NCI-H1930 (cell line): Measurements from ENCODE around the gene OTUD5.

Experiments used
- DNase-seq, 2 experiments: peaks; one replicate each; lab custom pipeline; 2025; lab: John Stamatoyannopoulos, UW

Gene OTUD5

DNA sequence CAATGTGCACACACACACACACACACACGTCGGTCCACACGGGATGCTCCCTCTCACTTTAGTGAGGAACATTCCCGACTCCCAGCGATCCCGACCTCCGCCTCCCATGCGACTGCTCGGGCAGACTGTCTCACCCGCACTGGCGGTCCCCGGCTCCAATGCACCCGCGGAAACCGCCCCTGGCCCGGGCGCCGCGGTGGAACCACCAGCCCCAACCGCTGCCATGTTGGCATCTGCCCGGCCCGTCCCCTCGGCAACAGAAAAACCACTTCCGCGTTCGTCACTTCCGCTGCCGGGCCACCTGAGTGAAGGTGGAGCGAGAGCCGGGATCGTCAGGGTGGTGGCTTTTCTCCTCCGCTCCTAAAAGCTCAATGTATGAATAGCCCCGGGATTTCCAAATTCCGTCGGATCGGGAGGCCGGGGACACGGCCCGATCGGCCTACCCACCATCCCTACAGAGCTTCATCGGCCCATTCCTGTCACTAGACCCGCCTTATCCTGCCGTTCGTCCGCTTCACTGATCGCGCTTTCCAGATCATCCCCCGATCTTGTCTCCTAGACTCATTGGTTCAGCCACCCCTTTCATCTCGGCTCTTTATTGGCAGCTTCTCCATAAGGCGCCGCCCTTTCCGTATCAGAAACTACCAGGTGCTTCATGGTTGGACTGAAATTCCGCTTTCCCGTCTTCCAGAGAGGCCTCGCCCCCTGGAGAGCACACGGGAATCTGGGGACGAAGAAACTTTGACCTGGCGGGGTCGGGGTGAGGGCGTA lies 45.8 kb downstream of the OTUD5 start, which contains the start of gene SLC35A2:
TSS of gene SLC35A2 (minus strand) at position 235 of the 771 bp plus-strand sequence. CDS start at position 225, 10 bp downstream.
- DNase-seq: peak; percentile 68 to 69

DNA sequence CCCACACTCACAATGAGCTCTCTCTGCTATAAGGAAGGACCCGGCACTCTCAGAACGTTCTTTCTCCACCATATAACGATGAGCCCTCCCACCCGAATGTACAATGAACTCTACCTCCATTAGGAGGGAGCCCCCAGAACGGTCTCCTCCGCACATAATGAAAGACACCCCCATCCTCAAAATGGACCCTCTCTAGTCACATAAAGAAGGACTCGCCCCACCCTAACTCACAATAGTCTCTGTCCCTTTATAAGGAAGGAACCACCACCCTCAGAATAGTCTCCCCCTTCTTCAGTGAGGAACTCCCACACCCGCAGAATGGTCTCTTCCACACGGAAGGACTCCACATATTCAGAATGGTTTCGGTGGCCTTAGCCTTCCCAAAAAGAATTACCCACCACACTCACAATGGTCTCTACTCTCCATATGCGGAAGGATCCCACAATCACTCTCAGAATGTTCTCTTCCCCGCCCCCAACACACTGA lies 46.4 kb downstream of the OTUD5 start:
- DNase-seq: no peak

DNA sequence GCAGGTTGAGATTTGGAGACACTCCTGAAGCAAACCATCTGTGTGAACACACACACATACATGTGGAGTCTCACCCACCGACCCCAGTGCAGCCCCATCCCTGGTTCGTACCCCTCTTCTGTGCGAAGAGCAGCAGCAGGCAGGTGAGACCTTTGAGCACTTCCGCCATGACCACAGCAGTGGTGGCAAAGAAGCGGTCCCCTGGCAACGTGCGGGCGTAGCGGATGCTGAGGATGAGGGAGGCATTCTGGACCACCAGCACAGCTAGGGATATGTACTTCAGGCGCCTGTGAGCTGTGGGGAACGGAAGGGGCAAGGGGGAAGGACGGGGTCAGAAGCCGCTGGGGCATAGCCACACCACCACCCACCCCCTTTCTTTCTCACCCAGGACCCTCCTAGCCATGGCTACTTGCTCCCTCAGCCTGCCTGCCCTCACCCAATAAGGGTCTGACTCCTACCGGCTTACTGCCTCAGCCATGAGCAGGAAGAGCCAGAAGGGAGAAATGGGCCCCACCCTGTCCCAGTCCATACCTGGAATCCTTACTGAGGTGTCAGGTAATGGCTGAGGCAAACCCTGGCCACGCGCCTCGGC lies 47.6 kb downstream of the OTUD5 start:
- no peak for DNase-seq

DNA sequence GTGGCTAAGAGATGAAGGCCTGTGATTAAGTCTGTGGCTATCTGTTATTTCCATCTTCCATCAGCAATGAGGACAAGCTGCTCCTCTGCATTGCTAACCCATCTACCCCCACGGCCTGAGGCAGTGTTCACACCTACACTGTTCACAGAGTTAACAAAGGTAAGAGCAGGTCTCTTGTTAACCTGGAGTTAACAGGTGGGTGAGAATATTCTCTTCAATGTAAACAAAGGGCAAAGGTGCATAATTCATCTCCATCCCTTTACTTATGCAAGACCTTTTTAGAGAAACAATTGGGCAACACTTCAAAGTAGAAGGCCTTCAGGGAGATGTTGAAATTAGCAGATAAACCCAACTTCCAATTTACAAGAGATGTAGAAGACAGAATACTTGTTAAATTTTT lies 48.8 kb downstream of the OTUD5 start:
- no peak for DNase-seq

- DNase-seq: no peak
These were observed 52.2 kb downstream of the OTUD5 start for GRCh38 chrX:48905090-48905790.

- DNase-seq: no peak
These were observed 52.8 kb downstream of the OTUD5 start for GRCh38 chrX:48904626-48905025.

DNA sequence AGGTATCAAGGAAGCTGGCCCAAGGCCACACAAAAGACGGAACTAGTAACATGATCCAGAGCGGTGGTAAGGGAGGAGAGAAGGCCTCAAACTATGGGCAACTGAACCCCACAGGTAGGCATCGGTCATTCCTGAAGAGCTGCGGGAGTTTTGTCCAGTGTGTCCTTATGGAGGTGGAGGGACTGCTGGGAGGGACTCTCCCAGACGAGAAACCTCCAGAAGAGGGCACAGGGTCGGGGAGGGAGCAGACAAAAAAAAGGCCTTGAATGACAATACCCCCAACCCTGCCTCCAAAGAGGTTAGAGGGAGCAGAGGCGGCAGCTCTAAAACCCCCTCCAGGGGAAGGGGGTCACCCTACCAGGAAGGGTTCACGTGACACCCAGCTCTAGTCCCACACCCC lies 53.2 kb downstream of the OTUD5 start:
- no peak for DNase-seq

- no peak for DNase-seq
These were observed 54.1 kb downstream of the OTUD5 start for GRCh38 chrX:48903290-48903689.

- no peak for DNase-seq
These were observed 54.6 kb downstream of the OTUD5 start for GRCh38 chrX:48902776-48903175.

DNA sequence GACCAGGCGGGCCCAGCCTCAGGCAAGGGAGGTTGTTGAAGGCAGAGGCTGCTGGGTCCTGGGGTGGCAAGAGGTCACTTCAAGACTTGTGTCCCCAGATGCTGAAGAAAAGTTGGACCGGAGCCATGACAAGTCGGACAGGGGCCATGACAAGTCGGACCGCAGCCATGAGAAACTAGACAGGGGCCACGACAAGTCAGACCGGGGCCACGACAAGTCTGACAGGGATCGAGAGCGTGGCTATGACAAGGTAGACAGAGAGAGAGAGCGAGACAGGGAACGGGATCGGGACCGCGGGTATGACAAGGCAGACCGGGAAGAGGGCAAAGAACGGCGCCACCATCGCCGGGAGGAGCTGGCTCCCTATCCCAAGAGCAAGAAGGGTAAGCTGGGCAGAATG lies 55.3 kb downstream of the OTUD5 start:
- no peak for DNase-seq

DNA sequence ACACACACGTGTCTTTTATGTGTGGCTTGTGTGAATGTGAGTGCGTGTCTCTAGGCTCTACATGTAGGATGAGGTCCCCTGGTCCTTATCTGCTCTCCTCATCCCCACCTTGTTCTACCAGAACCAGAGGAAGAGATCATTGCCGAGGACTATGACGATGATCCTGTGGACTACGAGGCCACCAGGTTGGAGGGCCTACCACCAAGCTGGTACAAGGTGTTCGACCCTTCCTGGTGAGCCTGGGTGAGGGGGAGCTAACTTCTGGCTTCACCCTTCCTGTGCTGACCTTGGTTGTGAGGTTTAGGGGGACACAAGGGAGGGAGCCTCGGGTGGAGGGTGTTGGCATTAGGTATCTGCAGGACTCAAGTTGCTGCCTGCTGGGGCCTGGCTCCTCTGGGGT lies 56.3 kb downstream of the OTUD5 start:
- DNase-seq: no peak

DNA sequence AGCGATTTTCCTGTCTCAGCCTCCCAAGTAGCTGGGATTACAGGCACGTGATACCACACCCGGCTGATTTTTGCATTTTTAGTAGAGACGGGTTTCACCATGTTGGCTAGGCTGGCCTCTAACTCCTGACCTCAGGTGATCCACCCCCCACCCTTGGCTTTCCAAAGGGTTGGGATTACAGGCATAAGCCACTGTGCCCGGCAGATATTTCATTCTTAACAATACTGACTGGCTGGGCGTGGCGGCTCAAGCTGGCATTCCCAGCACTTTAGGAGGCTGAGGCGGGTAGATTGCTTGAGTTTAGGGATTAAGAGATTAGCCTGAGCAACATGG lies 58.4 kb downstream of the OTUD5 start:
- DNase-seq: no peak

DNA sequence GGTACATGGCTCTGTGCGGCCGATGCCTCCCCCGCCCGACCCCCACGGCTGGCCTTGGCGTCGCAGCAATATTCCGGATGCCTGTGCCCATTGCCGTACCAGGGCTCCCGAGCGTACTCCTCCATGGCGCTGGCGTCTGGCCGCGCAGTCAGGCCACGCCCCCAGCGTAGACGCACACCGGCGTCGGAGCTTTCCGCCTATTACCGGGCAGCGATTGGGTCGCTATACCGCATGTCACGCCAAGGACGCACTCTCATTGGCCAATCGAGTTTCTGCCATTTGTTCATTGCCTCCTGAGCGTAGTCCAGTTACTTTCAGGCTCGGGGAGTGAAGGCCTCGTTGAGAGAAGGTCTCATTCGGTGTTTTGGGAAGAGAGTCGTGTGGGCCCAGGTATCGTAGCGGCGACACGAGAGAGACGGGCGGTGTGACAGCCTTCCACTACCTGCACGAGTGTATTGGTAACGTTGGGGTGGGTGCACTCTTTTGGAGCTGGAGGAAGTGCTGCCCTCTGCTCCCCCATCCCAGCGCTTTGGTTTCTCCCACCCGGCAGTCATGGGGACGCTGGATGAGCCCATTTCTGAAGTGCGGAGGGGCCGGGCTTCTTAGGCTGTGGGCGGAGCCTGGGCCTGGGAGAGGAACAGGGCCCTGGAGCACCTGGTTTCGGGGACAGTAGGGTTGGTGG lies 59.6 kb downstream of the OTUD5 start, which contains the start of the genes PQBP1 and TIMM17B:
TSS of gene PQBP1 (plus strand) at position 306 of the 682 bp plus-strand sequence. CDS start 580 bp downstream, outside the sequence.
TSS of gene TIMM17B (minus strand) at position 144 of the 682 bp plus-strand sequence. CDS start at position 125, 19 bp downstream.
- peak; percentile 86 to 93 for DNase-seq

GRCh38 chrX:48897157-48897624 lies 60.2 kb downstream of the OTUD5 start:
- DNase-seq: peak; percentile 67 to 72

DNA sequence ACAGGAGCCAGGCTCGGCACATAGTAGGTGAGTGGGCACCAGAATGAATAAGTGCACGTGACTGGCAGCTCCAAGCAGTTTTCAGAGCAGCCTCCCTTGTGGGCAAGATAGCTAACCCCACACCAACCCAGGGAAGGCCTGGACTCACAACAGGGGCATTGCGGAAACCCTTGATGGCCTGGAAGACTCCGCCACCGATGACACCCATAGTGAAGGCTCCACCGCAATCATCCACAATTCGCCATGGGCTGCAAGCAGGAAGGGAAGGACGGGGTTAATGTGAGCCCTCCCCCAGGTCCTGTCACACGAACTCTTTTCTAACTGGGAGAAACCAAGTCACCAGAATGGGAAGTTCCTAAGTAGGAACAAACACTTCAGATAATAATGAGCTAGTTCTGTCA lies 60.8 kb downstream of the OTUD5 start:
- DNase-seq: no peak

- no peak for DNase-seq
These were observed 62.5 kb downstream of the OTUD5 start for GRCh38 chrX:48894891-48895290.

DNA sequence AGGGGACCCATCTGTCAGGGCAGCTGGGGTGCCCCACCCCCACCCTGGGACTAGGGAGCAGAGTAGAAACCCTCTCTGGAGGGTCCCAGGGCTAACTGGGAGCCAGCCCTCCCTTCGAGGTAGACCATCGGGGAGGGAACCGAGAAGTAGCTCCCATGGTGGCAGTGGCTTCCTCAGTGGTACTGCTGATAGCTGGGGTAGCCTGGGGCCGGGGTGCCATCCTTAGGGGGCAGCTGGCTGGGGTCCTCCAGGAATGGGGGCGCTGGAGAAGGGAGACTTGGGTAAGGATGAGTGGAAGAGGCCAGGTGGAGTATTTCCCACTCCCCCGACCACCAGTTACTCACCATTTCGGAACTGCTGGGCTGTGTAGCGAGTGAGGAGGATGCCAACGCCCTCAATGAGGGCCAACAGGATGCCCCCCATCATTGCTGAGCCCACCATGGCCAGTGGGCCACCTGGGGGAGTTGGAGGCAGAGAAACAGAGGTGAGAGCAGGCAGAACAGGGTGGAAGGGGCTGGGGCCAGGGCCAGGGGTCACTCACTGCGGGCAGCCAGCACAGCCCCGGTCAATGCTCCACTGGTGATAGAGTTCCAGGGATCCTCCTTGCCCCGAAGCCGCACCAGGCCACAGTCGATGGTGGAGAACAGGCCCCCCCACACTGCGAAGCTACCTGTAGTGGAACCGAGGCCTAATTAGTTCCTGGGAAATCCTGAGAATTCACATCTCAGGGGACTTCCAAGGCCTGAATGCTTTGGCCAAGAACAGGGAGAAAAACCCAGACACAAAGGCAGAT lies 63.7 kb downstream of the OTUD5 start:
- DNase-seq: no peak

- DNase-seq: no peak
These were observed 64.5 kb downstream of the OTUD5 start for GRCh38 chrX:48892896-48893295.

GRCh38 chrX:48891402-48892288 lies 65.8 kb downstream of the OTUD5 start:
- peak; percentile 80 to 85 for DNase-seq

DNA sequence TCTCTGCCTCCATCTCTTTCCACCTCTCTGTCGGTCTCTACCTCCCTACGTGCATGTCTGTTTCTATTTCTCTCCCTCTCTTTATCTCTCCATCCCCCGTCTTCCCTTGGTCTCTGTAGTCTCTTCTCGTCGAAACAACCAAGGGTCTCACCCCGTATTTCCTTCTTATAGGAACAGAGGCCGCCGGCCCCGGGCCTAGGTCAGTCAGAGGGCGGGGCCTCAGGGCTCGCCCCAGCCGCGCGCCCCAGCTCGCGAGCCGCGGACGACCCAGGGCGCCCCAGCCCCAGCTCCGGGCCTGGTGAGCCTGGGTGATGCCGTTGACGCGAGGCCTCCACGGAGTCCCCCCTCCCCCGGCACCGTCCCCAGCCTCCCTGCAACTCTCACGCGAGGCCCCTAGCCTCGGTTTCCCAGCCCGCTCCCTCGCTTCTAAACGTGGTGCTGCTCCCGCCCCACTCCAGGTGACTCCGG lies 66.4 kb downstream of the OTUD5 start:
- DNase-seq: no peak
